Loucy (cell line): ENCODE measurements around the gene TEDC2.

Experiments used
- H2AFZ ChIP-seq: fragments of 200-600 bp; sonication (generic); 2 replicates; pipeline ENCODE4 v1.6.0; 2016; ENCODE audit warnings: antibody characterized with exemption, mild to moderate bottlenecking, low read length, moderate library complexity
- H3F3A ChIP-seq: fragments of 200-600 bp; 2 replicates; pipeline ENCODE4 v1.6.0; 2016; ENCODE audit warnings: antibody characterized with exemption, low read depth, mild to moderate bottlenecking
- H3K27me3 ChIP-seq: fragments of 200-600 bp; sonication (generic); 2 replicates; pipeline ENCODE4 v1.6.1; 2014; ENCODE audit warnings: low read length, mild to moderate bottlenecking; ENCODE audit not compliant: insufficient read depth, poor library complexity, severe bottlenecking
- H3K36me3 ChIP-seq: fragments of 200-600 bp; sonication (generic); 2 replicates; pipeline ENCODE4 v1.6.1; 2016; ENCODE audit warnings: low read length; ENCODE audit not compliant: insufficient read depth
- H3K4me1 ChIP-seq: fragments of 200-600 bp; sonication (generic); 2 replicates; pipeline ENCODE4 v1.5.1; 2014; ENCODE audit warnings: low read length, mild to moderate bottlenecking; ENCODE audit not compliant: insufficient read depth, poor library complexity, severe bottlenecking
- H3K4me2 ChIP-seq: fragments of 200-600 bp; sonication (generic); 2 replicates; pipeline ENCODE4 v1.6.0; 2014; ENCODE audit warnings: antibody characterized with exemption, low read length, low read depth, mild to moderate bottlenecking; ENCODE audit not compliant: poor library complexity, severe bottlenecking
- H3K4me3 ChIP-seq: fragments of 200-600 bp; sonication (generic); 2 replicates; pipeline ENCODE4 v1.5.1; 2014; ENCODE audit warnings: low read length, mild to moderate bottlenecking, mixed read lengths; ENCODE audit not compliant: poor library complexity, severe bottlenecking
- H3K79me2 ChIP-seq: fragments of 200-600 bp; sonication (generic); 2 replicates; pipeline ENCODE4 v1.6.1; 2014; ENCODE audit warnings: low read length; ENCODE audit not compliant: insufficient read depth
- H3K9ac ChIP-seq: fragments of 200-600 bp; sonication (generic); 2 replicates; pipeline ENCODE4 v1.6.0; 2014; ENCODE audit warnings: mild to moderate bottlenecking, low read depth, low read length, moderate library complexity; ENCODE audit not compliant: poor library complexity, severe bottlenecking
- H3K9me2 ChIP-seq: fragments of 200-600 bp; sonication (generic); replicated peaks from 2 replicates; pipeline ENCODE4 v1.6.1; 2016; ENCODE audit warnings: low read depth, low read length, mixed read lengths
- H3K9me3 ChIP-seq: fragments of 200-600 bp; sonication (generic); 2 replicates; pipeline ENCODE4 v1.6.1; 2014; ENCODE audit warnings: mild to moderate bottlenecking, antibody characterized with exemption, low read length, low read depth; ENCODE audit not compliant: insufficient read depth
- H4K20me1 ChIP-seq: fragments of 200-600 bp; sonication (generic); 2 replicates; pipeline ENCODE4 v1.6.0; 2014; ENCODE audit warnings: antibody characterized with exemption, low read length, mild to moderate bottlenecking; ENCODE audit not compliant: insufficient read depth, poor library complexity, severe bottlenecking
- CTCF ChIP-seq: fragments of 200-600 bp; sonication (generic); conservative IDR thresholded peaks from 2 replicates; pipeline ENCODE4 v1.5.1; 2014; ENCODE audit warnings: mild to moderate bottlenecking, antibody characterized with exemption, low read length
- EZH2phosphoT487 ChIP-seq: fragments of 200-600 bp; IDR thresholded peaks from 2 replicates; pipeline ENCODE4 v1.6.1; 2018; ENCODE audit warnings: antibody characterized with exemption, mild to moderate bottlenecking, moderate library complexity, borderline replicate concordance

The TEDC2 gene

GRCh38 chr16:2487517-2487842, 27.6 kb downstream of the TEDC2 start:
- Histone ChIP-seq H3K9ac (no peak overlapping the region), H3K4me3 (no peak overlapping the region), H3K79me2 (peaks cover 15% of the 10 kb centered on the region; the same call in 1 of the 2 replicates)

GRCh38 chr16:2487903-2488531, 28.1 kb downstream of the TEDC2 start:
- Histone ChIP-seq H3K36me3 (no peaks in the 10 kb centered on the region), H3K79me2 (peaks cover 15% of the 10 kb centered on the region; the same call in 1 of the 2 replicates), H3K4me1 (no peaks in the 10 kb centered on the region), H3K9me2 (no peaks in the 10 kb centered on the region), H3K9ac (no peak overlapping the region), H3K9me3 (no peaks in the 10 kb centered on the region), H3K27me3 (no peaks in the 10 kb centered on the region), H4K20me1 (peaks cover 3% of the 10 kb centered on the region), H3K4me2 (no peak overlapping the region), H3K4me3 (no peak overlapping the region), H2AFZ (no peak overlapping the region), H3F3A (no peaks in the 10 kb centered on the region)
- no peak for TF ChIP-seq CTCF
- TF ChIP-seq EZH2phosphoT487 = no peak

More at GRCh38 chr16:2487517-2487842, 27.6 kb downstream of the TEDC2 start:
- Histone ChIP-seq H3K9me3 (no peaks in the 10 kb centered on the region), H3K9me2 (no peaks in the 10 kb centered on the region), H3K4me1 (no peaks in the 10 kb centered on the region), H2AFZ (no peak overlapping the region), H3K36me3 (no peaks in the 10 kb centered on the region), H4K20me1 (peaks cover 3% of the 10 kb centered on the region), H3K4me2 (no peak overlapping the region), H3K27me3 (no peaks in the 10 kb centered on the region), H3F3A (no peaks in the 10 kb centered on the region)
- TF ChIP-seq EZH2phosphoT487 (no peak), CTCF (no peak)

GRCh38 chr16:2489581-2489980, 29.7 kb downstream of the TEDC2 start:
- no peaks in the 10 kb centered on the region for H3K9me2 ChIP-seq
- no peak overlapping the region for H3K4me3 ChIP-seq
- peaks cover 9% of the 10 kb centered on the region; the same call in 1 of the 2 replicates for H3K79me2 ChIP-seq
- no peak overlapping the region for H3K9ac ChIP-seq
- no peaks in the 10 kb centered on the region for H3K9me3 ChIP-seq
- no peaks in the 10 kb centered on the region for H3K4me1 ChIP-seq
- no peak overlapping the region for H3K4me2 ChIP-seq
- H3K36me3 ChIP-seq = no peaks in the 10 kb centered on the region
- no peak for TF ChIP-seq CTCF
- no peak for TF ChIP-seq EZH2phosphoT487
- no peaks in the 10 kb centered on the region for H3K27me3 ChIP-seq
- H3F3A ChIP-seq = no peaks in the 10 kb centered on the region
- H4K20me1 ChIP-seq = peaks cover 3% of the 10 kb centered on the region
- no peak overlapping the region for H2AFZ ChIP-seq
